Adrenal gland (tissue), 12 donors: ENCODE measurements around the gene SNX30. TPM values are rescaled to one million over a fixed set of nuclear protein-coding genes. Genes with fewer than 3 reads are reported as not detected.

Experiments used
- DNase-seq, 7 donors: peaks; one replicate each; pipeline ENCODE4 v3.0.0-alpha.2; 2019 to 2020
- H3K27ac ChIP-seq, 5 donors: fragments of 200-600 bp; sonication (generic) in 4 of 5; 1 replicate in 3 of 5; 2 replicates in 2 of 5; pipeline versions ENCODE4 v1.5.1 to v1.8.0; 2016 to 2020; ENCODE audit warnings: mild to moderate bottlenecking in 1 of 5
- H3K27me3 ChIP-seq: fragments of 200-600 bp; 2 replicates; pipeline ENCODE4 v1.8.0; 2021
- H3K36me3 ChIP-seq, 2 donors: fragments of 200-600 bp; replicated peaks in 1 of 2; 1 replicate in 1 of 2; 2 replicates in 1 of 2; pipeline versions ENCODE4 v1.5.1 to v1.8.0; 2018 to 2022
- H3K4me1 ChIP-seq, 2 donors: fragments of 200-600 bp; replicated peaks in 1 of 2; 1 replicate in 1 of 2; 2 replicates in 1 of 2; pipeline versions ENCODE4 v1.5.1 to v1.8.0; 2018 to 2021
- H3K4me3 ChIP-seq, 4 donors: fragments of 200-600 bp; sonication (generic) in 3 of 4; one replicate each; pipeline ENCODE4 v1.5.1; 2016 to 2018
- H3K9me3 ChIP-seq, 3 donors: fragments of 200-600 bp; sonication (generic) in 1 of 3; replicated peaks in 1 of 3; 1 replicate in 2 of 3; 2 replicates in 1 of 3; pipeline versions ENCODE4 v1.5.1 to v1.8.0; 2016 to 2021
- POLR2A ChIP-seq, 2 donors: fragments of 450-650 bp; IDR thresholded peaks; one replicate each; pipeline ENCODE4 v1.6.1; 2017; ENCODE audit warnings: antibody characterized with exemption in 2 of 2, mild to moderate bottlenecking in 2 of 2, moderate library complexity in 1 of 2
- WGBS, 4 donors: extraction: QIAGEN DNeasy Blood & Tissue Kit in 2 of 4; methylation state at CpG; one replicate each; pipeline versions ENCODE4 v1.1.5 to v1.1.7; 2013 to 2017; 5-methylcytosine and 5-hydroxymethylcytosine counted together
- intact Hi-C, 2 donors: fragments of 100-400 bp; cut with DNase I; formaldehyde crosslinking; loops; one replicate each; pipeline versions ENCODE4 v1.14.1 to v1.15.0; 2022 to 2023
- polyA plus RNA-seq, 3 donors: library from polyadenylated mRNA; stranded (reverse); fragments of 200-250 nt in 2 of 3; fragments of 350-450 nt in 1 of 3; fragmentation: Illumina TruSeq in 1 of 3; extraction: RNeasy Lipid Tissue Mini Kit (QIAGEN cat#74804) in 1 of 3; gene quantifications; one replicate each; pipeline ENCODE4 v1.2.3, GENCODE V29; 2013 to 2014
- total RNA-seq, 9 donors: library from RNA; depleted of rRNA in 4 of 9; stranded (reverse); fragments of >200 nt in 4 of 9; fragments of 120-200 nt in 1 of 9; fragmentation: NEBNext Ultra II Directional in 1 of 9; extraction: Animal tissue kit (Norgen Biotek cat#: 25700) in 1 of 9; gene quantifications; one replicate each; pipeline versions ENCODE4 v1.1.0 to v1.2.4, GENCODE V29; 2013 to 2023
- TF ChIP-seq, protein P1 (sequence below), 6 experiments: fragments of 450-650 bp in 4 of 6; fragments of 200-600 bp in 2 of 6; sonication (generic) in 1 of 6; IDR thresholded peaks; 1 replicate in 5 of 6; 2 replicates in 1 of 6; pipeline versions ENCODE4 v1.5.1 to v1.8.0; 2016 to 2021; ENCODE audit warnings: antibody characterized with exemption in 6 of 6, mild to moderate bottlenecking in 2 of 6, moderate library complexity in 1 of 6
- donor health status: healthy with polysubstance abuse.
- donor health status: Bipolar disorder and iron deficiency.
- donor health status: DM: yes; HTN: yes; CAD: no.
- donor health status: DM: no; HTN: no; CAD: no.
- donor health status: DM: no; HTN: no; CAD: no.
- donor health status: DM: yes; HTN: yes; CAD: no.

SNX30 gene
- total and polyA plus RNA-seq, 12 donors = 0.84 to 12.3 (median 8.8) TPM

DNA sequence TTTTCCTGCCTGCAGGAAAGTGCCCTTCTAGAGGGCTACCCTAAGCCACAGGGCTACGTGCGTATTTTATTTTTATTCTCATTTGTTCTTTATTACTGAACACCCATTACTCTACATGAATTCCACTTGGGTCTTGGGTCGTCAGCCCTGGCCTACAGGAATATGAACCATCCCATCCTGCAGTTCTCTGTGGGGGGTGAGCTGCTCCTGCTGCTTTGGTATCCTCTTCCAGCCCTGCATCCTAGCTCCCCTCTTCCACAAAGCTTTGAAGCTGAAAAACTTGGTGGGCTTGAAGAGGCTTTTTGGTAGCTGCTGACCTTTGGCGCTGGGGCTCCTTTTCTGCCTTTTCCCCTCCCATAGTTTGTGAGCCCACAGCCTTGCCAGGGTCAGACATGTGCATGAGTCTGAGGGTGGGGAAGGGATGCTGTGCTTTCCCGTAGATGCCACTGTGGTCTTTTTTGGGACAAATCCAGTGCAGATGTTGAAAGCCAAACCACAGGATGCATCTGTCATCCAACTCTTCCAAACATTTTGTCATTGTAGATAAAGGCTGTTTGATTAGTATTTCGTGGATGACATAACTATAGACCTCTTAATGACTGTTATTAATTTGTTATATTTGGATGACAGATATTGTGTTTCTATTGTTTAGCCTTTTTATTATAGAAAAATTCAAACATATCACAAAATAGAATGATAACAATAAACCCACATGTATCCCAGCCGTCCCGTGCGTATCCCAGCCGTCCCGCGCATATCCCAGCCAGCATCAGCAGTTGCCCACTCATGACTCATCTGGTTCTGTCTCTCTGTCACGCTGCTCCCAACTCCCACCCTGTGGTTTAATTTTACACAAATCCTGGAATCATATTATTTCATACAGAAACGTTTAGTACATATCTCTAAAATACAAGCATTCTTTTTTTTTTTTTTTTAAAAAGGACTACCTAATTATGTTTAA is 96.2 kb downstream of the SNX30 start:
- no peak overlapping the region for H3K4me3 ChIP-seq
- H3K36me3 ChIP-seq = no peaks in the 10 kb centered on the region
- intact Hi-C loops = no loop called here
- WGBS, 4 donors = 82 to 85% (median 82%) methylated on average over 14 of the region's 14 CpGs
- H3K27ac ChIP-seq = no peak overlapping the region
- TF ChIP-seq, protein P1, sequence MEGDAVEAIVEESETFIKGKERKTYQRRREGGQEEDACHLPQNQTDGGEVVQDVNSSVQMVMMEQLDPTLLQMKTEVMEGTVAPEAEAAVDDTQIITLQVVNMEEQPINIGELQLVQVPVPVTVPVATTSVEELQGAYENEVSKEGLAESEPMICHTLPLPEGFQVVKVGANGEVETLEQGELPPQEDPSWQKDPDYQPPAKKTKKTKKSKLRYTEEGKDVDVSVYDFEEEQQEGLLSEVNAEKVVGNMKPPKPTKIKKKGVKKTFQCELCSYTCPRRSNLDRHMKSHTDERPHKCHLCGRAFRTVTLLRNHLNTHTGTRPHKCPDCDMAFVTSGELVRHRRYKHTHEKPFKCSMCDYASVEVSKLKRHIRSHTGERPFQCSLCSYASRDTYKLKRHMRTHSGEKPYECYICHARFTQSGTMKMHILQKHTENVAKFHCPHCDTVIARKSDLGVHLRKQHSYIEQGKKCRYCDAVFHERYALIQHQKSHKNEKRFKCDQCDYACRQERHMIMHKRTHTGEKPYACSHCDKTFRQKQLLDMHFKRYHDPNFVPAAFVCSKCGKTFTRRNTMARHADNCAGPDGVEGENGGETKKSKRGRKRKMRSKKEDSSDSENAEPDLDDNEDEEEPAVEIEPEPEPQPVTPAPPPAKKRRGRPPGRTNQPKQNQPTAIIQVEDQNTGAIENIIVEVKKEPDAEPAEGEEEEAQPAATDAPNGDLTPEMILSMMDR (IDR thresholded peaks at IDR 0.05) = no peak
- TF ChIP-seq POLR2A (IDR thresholded peaks at IDR 0.05) = no peak
- no peak for DNase-seq
- H3K9me3 ChIP-seq = no peaks in the 10 kb centered on the region
- no peaks in the 10 kb centered on the region for H3K27me3 ChIP-seq
- H3K4me1 ChIP-seq = peaks cover 0 to 5% of the 10 kb centered on the region in 2 donors

DNA sequence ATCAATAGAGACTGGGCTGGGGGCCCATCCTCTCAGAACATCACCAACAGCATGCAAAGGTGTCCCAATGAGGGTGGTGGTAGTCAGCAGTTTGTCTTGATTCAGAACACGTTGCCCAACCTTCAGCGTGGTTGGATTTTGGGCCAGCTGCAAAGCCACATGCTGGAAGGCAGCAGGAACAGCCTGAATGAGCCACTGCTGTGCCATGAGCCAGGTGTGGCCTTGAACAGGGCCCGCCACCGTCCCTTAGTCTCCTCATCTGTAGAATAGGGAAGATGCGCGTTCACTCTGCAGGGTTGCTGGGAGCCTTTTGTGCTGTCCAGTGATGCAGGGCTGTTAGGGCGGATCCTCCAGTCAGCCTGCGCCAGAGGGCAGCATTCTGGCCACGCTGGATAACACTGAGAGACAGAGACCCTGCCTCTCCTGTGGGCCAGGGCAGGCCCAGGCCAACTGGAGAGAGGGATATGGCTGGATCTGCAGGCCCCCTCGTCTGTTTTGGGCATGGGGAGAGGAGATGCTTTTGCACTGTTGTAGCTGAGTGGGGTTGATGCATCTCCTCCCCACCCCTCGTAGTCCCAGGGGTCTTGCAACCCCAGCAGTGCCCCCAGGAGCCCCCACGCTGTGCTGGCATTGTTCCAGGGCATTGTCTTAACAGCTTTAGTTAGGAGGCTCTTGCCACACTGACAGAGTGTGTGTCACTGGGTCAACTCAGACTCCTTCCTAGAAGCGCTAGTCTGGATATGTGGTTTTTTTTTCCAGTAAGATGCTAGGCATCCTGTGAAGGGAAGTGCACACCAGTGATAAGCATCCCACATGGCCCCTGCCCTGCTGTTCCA is 98.0 kb downstream of the SNX30 start:
- H3K27ac ChIP-seq = no peak overlapping the region
- no peaks in the 10 kb centered on the region for H3K9me3 ChIP-seq
- WGBS, 4 donors = 80 to 88% (median 83%) methylated on average over 1 to 13 of the region's 13 CpGs
- peaks cover 0 to 5% of the 10 kb centered on the region in 2 donors for H3K4me1 ChIP-seq
- no peaks in the 10 kb centered on the region for H3K36me3 ChIP-seq
- TF ChIP-seq, protein P1 (IDR thresholded peaks at IDR 0.05) = no peak
- TF ChIP-seq POLR2A (IDR thresholded peaks at IDR 0.05) = no peak
- H3K4me3 ChIP-seq = no peak overlapping the region
- intact Hi-C loops = no loop called here
- H3K27me3 ChIP-seq = no peaks in the 10 kb centered on the region
- no peak for DNase-seq

DNA sequence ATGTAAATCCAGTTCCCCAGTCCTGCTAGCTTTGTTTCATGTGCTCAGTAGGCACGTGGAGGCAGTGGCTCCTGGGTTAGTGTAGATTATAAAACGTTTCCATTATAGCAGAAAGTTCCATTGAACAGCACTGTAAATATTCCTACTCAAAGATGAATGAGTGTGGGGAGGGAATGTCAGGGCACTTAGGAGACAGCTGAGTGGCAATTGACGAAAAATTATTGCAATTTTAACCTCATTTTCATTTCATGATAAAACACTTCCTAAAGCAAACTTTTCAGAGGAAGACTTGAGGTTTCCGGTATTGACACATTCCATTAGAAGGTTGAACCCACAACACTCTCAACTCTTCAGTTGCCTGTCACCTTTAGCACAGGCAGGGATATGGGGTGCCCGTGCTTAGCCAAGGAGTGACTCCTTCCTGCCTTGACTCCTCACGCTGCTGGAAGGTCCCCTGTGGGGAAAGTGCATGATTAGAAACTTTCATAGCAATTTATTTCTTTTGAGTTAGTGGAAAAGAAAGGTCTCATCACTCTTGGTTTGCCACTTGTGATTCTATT is 98.9 kb downstream of the SNX30 start:
- TF ChIP-seq, protein P1 (IDR thresholded peaks at IDR 0.05) = no peak
- no peak for TF ChIP-seq POLR2A (IDR thresholded peaks at IDR 0.05)
- DNase-seq = no peak
- intact Hi-C loops = no loop called here
- H3K27me3 ChIP-seq = no peaks in the 10 kb centered on the region
- H3K4me3 ChIP-seq = no peak overlapping the region
- H3K9me3 ChIP-seq = no peaks in the 10 kb centered on the region
- H3K36me3 ChIP-seq = no peaks in the 10 kb centered on the region
- 76 to 82% (median 80%) methylated on average over 6 of the region's 6 CpGs for WGBS, 4 donors
- peaks cover 0 to 5% of the 10 kb centered on the region in 2 donors for H3K4me1 ChIP-seq
- no peak overlapping the region for H3K27ac ChIP-seq

DNA sequence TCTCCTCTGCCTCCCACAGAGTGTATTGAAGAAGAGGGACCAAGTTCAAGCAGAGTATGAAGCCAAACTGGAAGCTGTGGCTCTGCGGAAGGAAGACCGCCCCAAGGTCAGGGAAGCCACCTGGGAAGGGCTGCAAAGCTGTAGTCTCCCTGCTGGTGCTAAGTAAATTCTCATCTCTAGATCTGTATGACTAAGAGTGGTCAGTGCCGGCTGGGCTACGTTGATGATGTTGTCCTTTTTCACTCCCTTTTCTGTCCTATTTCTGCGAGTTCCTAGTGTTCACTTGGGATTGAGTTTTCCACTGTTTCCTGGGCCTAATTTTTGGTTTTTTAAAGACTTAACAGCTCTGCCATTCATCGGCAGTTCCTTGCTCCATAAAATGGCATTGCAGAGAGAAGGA is 100.3 kb downstream of the SNX30 start:
- H3K27me3 ChIP-seq = no peaks in the 10 kb centered on the region
- H3K27ac ChIP-seq = no peak overlapping the region
- H3K36me3 ChIP-seq = no peaks in the 10 kb centered on the region
- WGBS, 4 donors = 95 to 97% (median 95%) methylated on average over 6 of the region's 6 CpGs
- intact Hi-C loops = no loop called here
- TF ChIP-seq, protein P1 (IDR thresholded peaks at IDR 0.05) = no peak
- TF ChIP-seq POLR2A (IDR thresholded peaks at IDR 0.05) = no peak
- H3K9me3 ChIP-seq = no peaks in the 10 kb centered on the region
- no peaks in the 10 kb centered on the region for H3K4me1 ChIP-seq
- H3K4me3 ChIP-seq = no peak overlapping the region
- no peak for DNase-seq
